K562 (cell line): ENCODE measurements around the gene SNCG. TPM values are rescaled to one million over a fixed set of nuclear protein-coding genes. Genes with fewer than 3 reads are reported as not detected.

Experiments
- ATAC-seq: fragments of 200-7000 bp; cut with Tn5 transposase; 3 replicates; pipeline ENCODE4 v1.9.1; 2020; ENCODE audit warnings: moderate library complexity
- BruUV-seq: library from RNA; stranded (reverse); fragments of 400-500 nt; replicated peaks from 2 replicates; lab custom pipeline; 2021; lab: Mats Ljungman, UMichigan
- CTCF ChIA-PET: fragments of 300-600 bp; formaldehyde crosslinking; extraction: SDS; loops from one replicate; lab custom pipeline; 2021; ENCODE audit warnings: low intra/inter-chr PET ratio; lab: Yijun Ruan, JAX
- POLR2A ChIA-PET: fragments of 300-600, 350-650 bp; sonication (Branson Sonifier 250); formaldehyde crosslinking; extraction: SDS; loops from one replicate; lab custom pipeline; 2021; ENCODE audit warnings: antibody characterized with exemption, inconsistent platforms; lab: Yijun Ruan, JAX
- DNase-seq, 4 experiments: peaks; one replicate each; pipeline versions ENCODE4 v3.0.0 to v3.0.0-alpha.2; 2011 to 2018; ENCODE audit warnings: low spot score in 3 of 4, mixed read lengths in 3 of 4; ENCODE audit errors: extremely low read depth in 1 of 4
- FAIRE-seq: peaks from 2 replicates; lab custom pipeline; 2011; peaks lifted over from hg19 to GRCh38; lab: Jason Lieb, UNC
- H2AFZ ChIP-seq: 2 replicates; pipeline ENCODE4 v1.6.0; 2011; ENCODE audit warnings: low read depth, low read length, control low read depth, inconsistent platforms
- H3K27ac ChIP-seq: fragments of 200-600 bp; 3 replicates; pipeline ENCODE4 v1.8.0; 2011; ENCODE audit warnings: low read depth, mild to moderate bottlenecking, control low read depth, inconsistent platforms, low read length, moderate library complexity, mixed read lengths; ENCODE audit errors: extremely low read depth
- H3K27me3 ChIP-seq, 2 experiments: fragments of 300-600 bp in 1 of 2; 2 replicates in 1 of 2; 3 replicates in 1 of 2; pipeline versions ENCODE4 v1.6.0 to v1.8.0; 2011; ENCODE audit warnings: inconsistent platforms in 2 of 2, low read length in 2 of 2, mild to moderate bottlenecking in 1 of 2, mixed read lengths in 1 of 2, moderate library complexity in 1 of 2; ENCODE audit not compliant: control insufficient read depth in 2 of 2, insufficient read depth in 2 of 2
- H3K36me3 ChIP-seq: fragments of 300-600 bp; 3 replicates; pipeline ENCODE4 v1.8.0; 2011; ENCODE audit warnings: mild to moderate bottlenecking, low read length, inconsistent platforms; ENCODE audit not compliant: control insufficient read depth, insufficient read depth
- H3K4me1 ChIP-seq, 2 experiments: fragments of 200-600 bp in 1 of 2; replicated peaks in 1 of 2; 2 replicates in 1 of 2; 3 replicates in 1 of 2; pipeline versions ENCODE4 v1.5.1 to v1.8.0; 2011; ENCODE audit warnings: inconsistent platforms in 2 of 2, low read length in 2 of 2, mild to moderate bottlenecking in 1 of 2, mixed read lengths in 1 of 2, moderate library complexity in 1 of 2; ENCODE audit not compliant: control insufficient read depth in 2 of 2, insufficient read depth in 2 of 2
- H3K4me2 ChIP-seq: 2 replicates; pipeline ENCODE4 v1.6.1; 2011; ENCODE audit warnings: low read length, control low read depth, inconsistent platforms, mixed read lengths; ENCODE audit not compliant: insufficient read depth
- H3K4me3 ChIP-seq: fragments of 200-600 bp; sonication (generic), shearing (Covaris generic); 2 replicates; pipeline ENCODE4 v1.5.1; 2016; ENCODE audit warnings: control low read depth, inconsistent platforms
- H3K79me2 ChIP-seq: fragments of 200-600 bp; 3 replicates; pipeline ENCODE4 v1.8.0; 2011; ENCODE audit warnings: low read length, inconsistent platforms; ENCODE audit not compliant: control insufficient read depth, insufficient read depth
- H3K9ac ChIP-seq, 2 experiments: 2 replicates each; pipeline versions ENCODE4 v1.6.0 to v1.6.1; 2011; ENCODE audit warnings: low read depth in 2 of 2, low read length in 2 of 2, control low read depth in 1 of 2, inconsistent platforms in 1 of 2, mild to moderate bottlenecking in 1 of 2, mixed read lengths in 1 of 2; ENCODE audit not compliant: insufficient read depth in 1 of 2
- H3K9me1 ChIP-seq: one replicate; pipeline ENCODE4 v1.6.0; 2011; ENCODE audit warnings: inconsistent platforms, mild to moderate bottlenecking, low read length, moderate library complexity; ENCODE audit not compliant: control insufficient read depth, insufficient read depth
- H3K9me3 ChIP-seq: replicated peaks from 2 replicates; pipeline ENCODE4 v1.5.1; 2011; ENCODE audit warnings: low read depth, low read length, inconsistent platforms; ENCODE audit not compliant: control insufficient read depth, insufficient read depth
- H4K20me1 ChIP-seq: replicated peaks from 2 replicates; pipeline ENCODE4 v1.6.1; 2011; ENCODE audit warnings: low read length, inconsistent platforms, mixed read lengths; ENCODE audit not compliant: control insufficient read depth, insufficient read depth
- CEBPG ChIP-seq, 3 experiments: fragments of 200-800 bp in 1 of 3; sonication (Bioruptor generic) in 1 of 3; sonication (generic) in 1 of 3; formaldehyde crosslinking in 1 of 3; IDR thresholded peaks in 2 of 3; conservative IDR thresholded peaks in 1 of 3; 2 replicates each; pipeline versions ENCODE4 v1.6.1 to v1.8.0; 2016 to 2022; ENCODE audit warnings: missing compliant biosample characterization in 2 of 3, missing genetic modification characterization in 2 of 3, mild to moderate bottlenecking in 1 of 3, missing genetic modification reagents in 1 of 3
- FIP1L1 ChIP-seq: fragments of 200-400 bp; formaldehyde crosslinking; IDR thresholded peaks from 2 replicates; pipeline ENCODE4 v1.6.1; 2018; ENCODE audit warnings: mild to moderate bottlenecking, low read depth, low read length; ENCODE audit not compliant: poor library complexity, severe bottlenecking
- HSF4 ChIP-seq: fragments of 250-450 bp; sonication (Bioruptor Pico); IDR thresholded peaks from 2 replicates; pipeline ENCODE4 v2.1.2; 2022; ENCODE audit warnings: mild to moderate bottlenecking, moderate library complexity, borderline replicate concordance
- PHB2 ChIP-seq: fragments of 450-650 bp; IDR thresholded peaks from 2 replicates; pipeline ENCODE4 v1.6.1; 2017; ENCODE audit warnings: low read depth
- PML ChIP-seq: IDR thresholded peaks from 2 replicates; pipeline ENCODE4 v1.6.1; 2012; ENCODE audit warnings: low read length, inconsistent platforms
- PRMT5 ChIP-seq: sonication (generic); formaldehyde crosslinking; IDR thresholded peaks from 2 replicates; pipeline ENCODE4 v1.5.0; 2020; ENCODE audit warnings: missing genetic modification reagents
- STAT6 ChIP-seq: sonication (generic); formaldehyde crosslinking; IDR thresholded peaks from 2 replicates; pipeline ENCODE4 v1.8.1; 2023; ENCODE audit warnings: mild to moderate bottlenecking, missing genetic modification reagents
- UBTF ChIP-seq, 2 experiments: IDR thresholded peaks; 2 replicates each; pipeline ENCODE4 v1.6.1; 2012; ENCODE audit warnings: improper control_type of control experiment in 2 of 2, low read depth in 2 of 2, low read length in 2 of 2, borderline replicate concordance in 1 of 2
- ZNF124 ChIP-seq: sonication (generic); formaldehyde crosslinking; IDR thresholded peaks from 2 replicates; pipeline ENCODE4 v1.8.1; 2022; ENCODE audit warnings: missing genetic modification reagents
- ZNF584 ChIP-seq: fragments of 200-800 bp; sonication (Bioruptor generic); IDR thresholded peaks from 2 replicates; pipeline ENCODE4 v1.6.1; 2016; ENCODE audit warnings: low read depth, mild to moderate bottlenecking, missing genetic modification characterization, missing compliant biosample characterization
- ZNF699 ChIP-seq: fragments of 250-450 bp; sonication (Bioruptor Pico); IDR thresholded peaks from 2 replicates; pipeline ENCODE4 v1.8.0; 2021; ENCODE audit warnings: mild to moderate bottlenecking, moderate library complexity; ENCODE audit not compliant: insufficient replicate concordance
- WGBS: fragments of 100-300 bp; shearing (Covaris generic); methylation state at CpG from one replicate; pipeline ENCODE4 v1.1.6; 2016; ENCODE audit warnings: low coverage, mixed read lengths; ENCODE audit not compliant: insufficient coverage; ENCODE audit errors: missing lambda C conversion rate; 5-methylcytosine and 5-hydroxymethylcytosine counted together
- in situ Hi-C: fragments of 300-500 bp; cut with MboI; formaldehyde crosslinking; loops from 4 replicates; pipeline ENCODE4 v1.15.0; 2018; ENCODE audit warnings: inconsistent platforms, mixed read lengths
- intact Hi-C: fragments of 100-400 bp; cut with micrococcal nuclease; formaldehyde crosslinking; loops from 2 replicates; pipeline ENCODE4 v1.14.2; 2022
- polyA plus RNA-seq, 8 experiments: library from polyadenylated mRNA; depleted of rRNA in 4 of 8; stranded (reverse) in 5 of 8; unstranded in 3 of 8; fragments of >200 nt; fragmentation: Nextera tagmentation in 2 of 8; fragmentation: Illumina TruSeq in 1 of 8; extraction: Ambion mirVana in 2 of 8; extraction: Trizol in 1 of 8; gene quantifications; 2 replicates each; pipeline versions ENCODE4 v1.2.1 to v1.2.3, GENCODE V29; 2011 to 2014; ENCODE audit warnings: inconsistent platforms in 1 of 8, missing spikeins in 1 of 8
- total RNA-seq, 7 experiments: library from RNA; depleted of rRNA in 6 of 7; stranded (reverse); fragments of >200 nt in 6 of 7; fragmentation: Illumina TruSeq in 2 of 7; extraction: Trizol in 2 of 7; gene quantifications; 2 replicates each; pipeline versions ENCODE4 v1.2.1 to v1.2.3, GENCODE V29; 2011 to 2021; ENCODE audit warnings: low replicate concordance in 1 of 7

Gene SNCG
- total and polyA plus RNA-seq, 9 of the 15 experiments (the other 6 are each of a cell fraction or from before 2014, with no cell fraction given), result 9.8 to 146 (median 93.6) TPM

- 32% methylated on average over 5 of the region's 6 CpGs for WGBS
- H3K4me3 ChIP-seq, result no peak overlapping the region
- no peaks in the 10 kb centered on the region for H3K9me3 ChIP-seq
- H3K36me3 ChIP-seq, result no peaks in the 10 kb centered on the region
- CTCF ChIA-PET, result interaction anchor here (0.9 to 2.9 kb wide), 2 partner anchors 23 to 249 kb away, joined by 3 to 28 read pairs; partner anchors contain the start of gene SNCG
- H3K4me1 ChIP-seq, result peaks cover 0 to 7% of the 10 kb centered on the region in 2 experiments; a peak in 2 of 5 replicates
- intact Hi-C loops (no loop called here), in situ Hi-C loops (no loop called here)
- no peaks in the 10 kb centered on the region for H3K79me2 ChIP-seq
- no peak overlapping the region for H2AFZ ChIP-seq
- no peak overlapping the region for H3K27ac ChIP-seq
- no peak for FAIRE-seq
- ATAC-seq, result no peak
- H3K4me2 ChIP-seq, result no peak overlapping the region
- no peaks in the 10 kb centered on the region for H4K20me1 ChIP-seq
- DNase-seq, result no peak
- BruUV-seq, result no TSS peak
- no peaks in the 10 kb centered on the region for H3K9me1 ChIP-seq
- no peak overlapping the region for H3K9ac ChIP-seq
- H3K27me3 ChIP-seq, result no peaks in the 10 kb centered on the region
- POLR2A ChIA-PET, result interaction anchor here (0.5 to 0.9 kb wide), 3 partner anchors 158 to 266 kb away, joined by 3 read pairs; no protein-coding TSS in a partner anchor
- TF ChIP-seq CEBPG (CRISPR knock-in tag; IDR thresholded peaks at IDR 0.05) (no peak), CEBPG (tag; conservative IDR thresholded peaks at IDR 0.05 in 1 of 2, IDR thresholded peaks at IDR 0.05 in 1 of 2) (no peak), ZNF124 (CRISPR knock-in tag) (no peak), FIP1L1 (no peak), UBTF (IDR thresholded peaks at IDR 0.05; ENCODE audit: borderline replicate concordance in 1 of 2, low read depth in 2 of 2, low read length in 2 of 2) (no peak), STAT6 (CRISPR knock-in tag) (no peak), PHB2 (no peak), HSF4 (CRISPR knock-in tag) (no peak), ZNF584 (CRISPR knock-in tag) (no peak), ZNF699 (CRISPR knock-in tag) (no peak), PRMT5 (CRISPR knock-in tag) (no peak), PML (no peak)
Observed at GRCh38 chr10:86937502-86938154, 20.8 kb upstream of the SNCG start.
